H1 (cell line): Measurements from ENCODE around the gene LPCAT1. TPM values are rescaled to one million over a fixed set of nuclear protein-coding genes. Genes with fewer than 3 reads are reported as not detected.

Experiments
- CBX5 ChIP-seq: fragments of 300-800, 300-1000 bp; sonication (generic); IDR thresholded peaks from 2 replicates; pipeline ENCODE4 v1.7.1; 2016; ENCODE audit warnings: antibody characterized with exemption, low read length, low read depth
- POLR2AphosphoS5 ChIP-seq: IDR thresholded peaks from 2 replicates; pipeline ENCODE4 v1.6.1; 2011; ENCODE audit warnings: low read depth, low read length
- RAD21 ChIP-seq, 2 experiments: IDR thresholded peaks in 1 of 2; conservative IDR thresholded peaks in 1 of 2; 2 replicates each; pipeline ENCODE4 v1.6.1; 2011; ENCODE audit warnings: low read depth in 2 of 2, low read length in 2 of 2, improper control_type of control experiment in 1 of 2, inconsistent platforms in 1 of 2, mild to moderate bottlenecking in 1 of 2, moderate library complexity in 1 of 2
- RXRA ChIP-seq: IDR thresholded peaks from 2 replicates; pipeline ENCODE4 v1.6.1; 2011; ENCODE audit warnings: low read depth, mild to moderate bottlenecking, low read length, moderate library complexity; ENCODE audit not compliant: insufficient read depth
- SAP30 ChIP-seq: fragments of 300-600 bp; sonication (generic); IDR thresholded peaks from 2 replicates; pipeline ENCODE4 v1.7.1; 2012; ENCODE audit warnings: low read length, moderate library complexity, mild to moderate bottlenecking, inconsistent platforms; ENCODE audit not compliant: insufficient read depth, insufficient replicate concordance
- SP2 ChIP-seq: IDR thresholded peaks from 2 replicates; pipeline ENCODE4 v1.6.1; 2012; ENCODE audit warnings: mild to moderate bottlenecking, low read length, inconsistent platforms
- SP4 ChIP-seq: IDR thresholded peaks from 2 replicates; pipeline ENCODE4 v1.6.1; 2012; ENCODE audit warnings: low read length, inconsistent platforms
- polyA plus RNA-seq, 7 experiments: library from polyadenylated mRNA; depleted of rRNA in 3 of 7; stranded (reverse) in 5 of 7; unstranded in 2 of 7; fragments of >200 nt in 5 of 7; fragments of 200-250 nt in 2 of 7; gene quantifications; 1 replicate in 5 of 7; 2 replicates in 1 of 7; 4 replicates in 1 of 7; pipeline versions ENCODE4 v1.2.1 to v1.2.3, GENCODE V29; 2011 to 2013; ENCODE audit warnings: missing spikeins in 2 of 7, mixed read lengths in 2 of 7
- total RNA-seq: library from RNA; stranded (reverse); fragmentation: NEBNext Ultra II Directional; extraction: Animal tissue kit (Norgen Biotek cat#: 25700); gene quantifications from 2 replicates; pipeline ENCODE4 v1.2.1, GENCODE V29; 2021
- TF ChIP-seq, protein P1 (sequence below): IDR thresholded peaks from 2 replicates; pipeline ENCODE4 v1.6.1; 2011; ENCODE audit warnings: low read depth, mild to moderate bottlenecking, low read length; ENCODE audit not compliant: insufficient read depth

The LPCAT1 gene
- total and polyA plus RNA-seq, 2 of the 8 experiments (the other 6 are each of a cell fraction or from before 2014, with no cell fraction given), result 107 to 260 TPM

DNA sequence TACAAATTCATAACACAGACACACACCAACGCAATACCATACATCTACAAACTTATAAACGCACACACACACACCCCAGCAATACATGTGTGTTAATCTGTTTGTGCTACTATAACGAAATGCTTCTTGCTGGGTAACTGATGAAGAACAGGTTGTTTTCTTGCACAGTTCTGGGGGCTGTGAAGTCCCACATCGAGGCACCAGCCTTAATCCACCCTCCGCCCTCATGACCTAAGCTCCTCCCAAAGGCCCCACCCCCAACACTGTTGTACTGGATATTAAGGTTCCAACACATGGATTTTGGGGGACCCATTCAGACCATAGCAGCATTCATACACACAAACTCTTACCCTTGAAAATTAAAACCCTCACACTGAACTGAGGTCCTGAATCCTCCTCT lies 38.8 kb upstream of the LPCAT1 start (continued):
- TF ChIP-seq SAP30 (no peak), SP4 (no peak), CBX5 (no peak), RXRA (no peak), SP2 (no peak), RAD21 (IDR thresholded peaks at IDR 0.05 in 1 of 2, conservative IDR thresholded peaks at IDR 0.05 in 1 of 2; ENCODE audit: low read depth in 2 of 2, low read length in 2 of 2) (no peak), POLR2AphosphoS5 (no peak)
- TF ChIP-seq, protein P1, sequence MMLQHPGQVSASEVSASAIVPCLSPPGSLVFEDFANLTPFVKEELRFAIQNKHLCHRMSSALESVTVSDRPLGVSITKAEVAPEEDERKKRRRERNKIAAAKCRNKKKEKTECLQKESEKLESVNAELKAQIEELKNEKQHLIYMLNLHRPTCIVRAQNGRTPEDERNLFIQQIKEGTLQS, result no peak
